ENCODE data around the gene CACNG4. TPM values are rescaled to one million over a fixed set of nuclear protein-coding genes. Genes with fewer than 3 reads are reported as not detected.

CACNG4 gene
- total and polyA plus RNA-seq, 9 of the 15 experiments (the other 6 are each of a cell fraction or from before 2014, with no cell fraction given): 0.07 TPM; not detected in 8

DNA sequence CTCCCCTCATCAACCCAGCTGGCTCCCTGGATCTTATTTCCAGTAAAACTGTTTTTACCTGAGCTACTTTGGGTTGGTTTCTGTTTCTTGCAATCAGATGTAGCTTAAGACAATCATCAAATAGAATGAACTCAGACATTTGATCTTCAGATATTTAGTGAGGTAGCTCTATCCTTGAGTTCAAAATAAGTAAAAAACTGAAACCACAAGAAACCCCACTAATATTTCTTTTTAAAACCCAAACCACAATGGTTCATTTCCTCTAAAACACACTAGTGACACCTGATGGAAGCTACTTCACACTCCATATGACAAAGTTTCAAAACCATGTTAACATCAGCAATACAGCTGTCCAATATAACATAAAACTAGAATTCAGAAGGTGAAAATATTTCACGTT, 117.6 kb downstream of the CACNG4 start:
- no peak for DNase-seq (ENCODE audit: extremely low read depth in 1 of 4, low spot score in 3 of 4)
- Histone ChIP-seq H3K36me3 (ENCODE audit: control insufficient read depth, insufficient read depth, low read length) (peaks cover 46% of the 10 kb centered on the region), H3K4me2 (ENCODE audit: insufficient read depth, low read length) (no peak overlapping the region), H2AFZ (ENCODE audit: low read depth, low read length) (no peak overlapping the region), H3K27me3 (ENCODE audit: control insufficient read depth in 2 of 2, insufficient read depth in 2 of 2, low read length in 2 of 2) (no peaks in the 10 kb centered on the region), H3K4me1 (replicated peaks in 1 of 2; ENCODE audit: control insufficient read depth in 2 of 2, insufficient read depth in 2 of 2, low read length in 2 of 2) (no peaks in the 10 kb centered on the region), H3K79me2 (ENCODE audit: control insufficient read depth, insufficient read depth, low read length) (no peaks in the 10 kb centered on the region), H3K9ac (ENCODE audit: insufficient read depth in 1 of 2, low read depth in 2 of 2, low read length in 2 of 2) (no peak overlapping the region), H4K20me1 (replicated peaks; ENCODE audit: control insufficient read depth, insufficient read depth, low read length) (no peaks in the 10 kb centered on the region), H3K4me3 (no peak overlapping the region), H3K9me1 (ENCODE audit: control insufficient read depth, insufficient read depth, low read length) (no peaks in the 10 kb centered on the region), H3K9me3 (replicated peaks; ENCODE audit: control insufficient read depth, insufficient read depth, low read depth, low read length) (no peaks in the 10 kb centered on the region), H3K27ac (ENCODE audit: extremely low read depth, low read depth, low read length) (no peak overlapping the region)
- intact Hi-C loops (cut with micrococcal nuclease): no loop called here
- POLR2A ChIA-PET: interaction anchor here (0.7 to 0.8 kb wide), 2 partner anchors 11 kb away, joined by 3 read pairs; no protein-coding TSS in a partner anchor
- ATAC-seq: no peak
- BruUV-seq (replicated peaks): no TSS peak
- FAIRE-seq: no peak
- CTCF ChIA-PET (ENCODE audit: low intra/inter-chr PET ratio): no interaction called here
- in situ Hi-C loops (cut with MboI): no loop called here
- 9% methylated on average over 1 of the region's 1 CpG for WGBS (ENCODE audit: insufficient coverage, low coverage, missing lambda C conversion rate)
- TF ChIP-seq GTF3C2 (IDR thresholded peaks at IDR 0.05; ENCODE audit: borderline replicate concordance, extremely low read depth, insufficient read length) (no peak), C11orf30 (IDR thresholded peaks at IDR 0.05; ENCODE audit: low read depth) (no peak), NCOA2 (IDR thresholded peaks at IDR 0.05; ENCODE audit: partially characterized antibody in 2 of 2) (no peak), NFIC (IDR thresholded peaks at IDR 0.05) (no peak), SP2 (IDR thresholded peaks at IDR 0.05; ENCODE audit: extremely low read depth, low read depth, low read length, poor library complexity, severe bottlenecking) (no peak), ZNF740 (CRISPR knock-in tag; IDR thresholded peaks at IDR 0.05) (no peak), ZNF740 (tag; IDR thresholded peaks at IDR 0.05) (no peak), ZNF561 (CRISPR knock-in tag; conservative IDR thresholded peaks at IDR 0.05) (no peak)
- TF ChIP-seq, protein P1, sequence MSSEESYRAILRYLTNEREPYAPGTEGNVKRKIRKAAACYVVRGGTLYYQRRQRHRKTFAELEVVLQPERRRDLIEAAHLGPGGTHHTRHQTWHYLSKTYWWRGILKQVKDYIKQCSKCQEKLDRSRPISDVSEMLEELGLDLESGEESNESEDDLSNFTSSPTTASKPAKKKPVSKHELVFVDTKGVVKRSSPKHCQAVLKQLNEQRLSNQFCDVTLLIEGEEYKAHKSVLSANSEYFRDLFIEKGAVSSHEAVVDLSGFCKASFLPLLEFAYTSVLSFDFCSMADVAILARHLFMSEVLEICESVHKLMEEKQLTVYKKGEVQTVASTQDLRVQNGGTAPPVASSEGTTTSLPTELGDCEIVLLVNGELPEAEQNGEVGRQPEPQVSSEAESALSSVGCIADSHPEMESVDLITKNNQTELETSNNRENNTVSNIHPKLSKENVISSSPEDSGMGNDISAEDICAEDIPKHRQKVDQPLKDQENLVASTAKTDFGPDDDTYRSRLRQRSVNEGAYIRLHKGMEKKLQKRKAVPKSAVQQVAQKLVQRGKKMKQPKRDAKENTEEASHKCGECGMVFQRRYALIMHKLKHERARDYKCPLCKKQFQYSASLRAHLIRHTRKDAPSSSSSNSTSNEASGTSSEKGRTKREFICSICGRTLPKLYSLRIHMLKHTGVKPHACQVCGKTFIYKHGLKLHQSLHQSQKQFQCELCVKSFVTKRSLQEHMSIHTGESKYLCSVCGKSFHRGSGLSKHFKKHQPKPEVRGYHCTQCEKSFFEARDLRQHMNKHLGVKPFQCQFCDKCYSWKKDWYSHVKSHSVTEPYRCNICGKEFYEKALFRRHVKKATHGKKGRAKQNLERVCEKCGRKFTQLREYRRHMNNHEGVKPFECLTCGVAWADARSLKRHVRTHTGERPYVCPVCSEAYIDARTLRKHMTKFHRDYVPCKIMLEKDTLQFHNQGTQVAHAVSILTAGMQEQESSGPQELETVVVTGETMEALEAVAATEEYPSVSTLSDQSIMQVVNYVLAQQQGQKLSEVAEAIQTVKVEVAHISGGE (CRISPR knock-in tag; IDR thresholded peaks at IDR 0.05): no peak
- TF ChIP-seq, protein P2, sequence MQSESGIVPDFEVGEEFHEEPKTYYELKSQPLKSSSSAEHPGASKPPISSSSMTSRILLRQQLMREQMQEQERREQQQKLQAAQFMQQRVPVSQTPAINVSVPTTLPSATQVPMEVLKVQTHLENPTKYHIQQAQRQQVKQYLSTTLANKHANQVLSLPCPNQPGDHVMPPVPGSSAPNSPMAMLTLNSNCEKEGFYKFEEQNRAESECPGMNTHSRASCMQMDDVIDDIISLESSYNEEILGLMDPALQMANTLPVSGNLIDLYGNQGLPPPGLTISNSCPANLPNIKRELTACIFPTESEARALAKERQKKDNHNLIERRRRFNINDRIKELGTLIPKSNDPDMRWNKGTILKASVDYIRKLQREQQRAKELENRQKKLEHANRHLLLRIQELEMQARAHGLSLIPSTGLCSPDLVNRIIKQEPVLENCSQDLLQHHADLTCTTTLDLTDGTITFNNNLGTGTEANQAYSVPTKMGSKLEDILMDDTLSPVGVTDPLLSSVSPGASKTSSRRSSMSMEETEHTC (IDR thresholded peaks at IDR 0.05): no peak
- TF ChIP-seq, protein P3, sequence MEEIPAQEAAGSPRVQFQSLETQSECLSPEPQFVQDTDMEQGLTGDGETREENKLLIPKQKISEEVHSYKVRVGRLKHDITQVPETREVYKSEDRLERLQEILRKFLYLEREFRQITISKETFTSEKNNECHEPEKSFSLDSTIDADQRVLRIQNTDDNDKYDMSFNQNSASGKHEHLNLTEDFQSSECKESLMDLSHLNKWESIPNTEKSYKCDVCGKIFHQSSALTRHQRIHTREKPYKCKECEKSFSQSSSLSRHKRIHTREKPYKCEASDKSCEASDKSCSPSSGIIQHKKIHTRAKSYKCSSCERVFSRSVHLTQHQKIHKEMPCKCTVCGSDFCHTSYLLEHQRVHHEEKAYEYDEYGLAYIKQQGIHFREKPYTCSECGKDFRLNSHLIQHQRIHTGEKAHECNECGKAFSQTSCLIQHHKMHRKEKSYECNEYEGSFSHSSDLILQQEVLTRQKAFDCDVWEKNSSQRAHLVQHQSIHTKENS (CRISPR knock-in tag; IDR thresholded peaks at IDR 0.05): no peak

All from K562 (cell line).